ENCODE results near the gene GPS2.

Gene GPS2

DNA sequence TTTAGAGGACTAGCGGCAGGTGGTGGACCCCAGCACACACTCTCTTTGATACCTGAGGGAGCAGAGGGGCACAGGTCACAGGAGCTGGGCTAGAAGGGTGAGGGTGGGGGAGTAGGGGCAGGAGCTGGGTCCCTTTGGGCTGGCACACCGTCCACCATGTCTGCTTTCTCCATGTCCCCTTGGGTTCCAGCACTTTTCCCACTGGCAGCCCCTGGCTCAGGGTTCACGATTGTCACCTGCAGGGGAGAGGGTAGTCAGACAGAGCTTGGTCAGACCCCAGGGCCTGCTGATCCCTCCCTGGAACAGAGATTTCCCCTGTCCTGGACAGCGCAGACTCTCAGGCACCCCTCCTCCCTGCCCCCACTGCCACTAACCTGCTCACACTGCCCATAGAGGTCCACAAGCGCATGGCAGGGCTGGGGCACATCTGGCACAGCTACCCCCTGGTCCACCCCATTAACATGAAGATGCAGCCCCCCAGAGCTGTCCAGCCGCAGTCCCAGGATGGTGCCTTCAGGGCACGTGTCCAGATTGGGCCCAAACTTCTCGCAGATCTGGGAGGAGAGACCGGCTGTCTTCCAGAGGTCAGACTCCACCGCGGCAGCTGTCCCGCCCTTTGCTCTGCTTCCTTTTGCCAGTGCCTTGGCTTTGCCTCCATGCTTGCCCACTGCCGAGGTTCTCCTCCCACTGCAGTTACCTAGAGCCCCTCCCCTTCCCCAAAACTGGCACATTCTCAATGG, 3.1 kb upstream of the GPS2 start:
- no peak for DNase-seq

DNA sequence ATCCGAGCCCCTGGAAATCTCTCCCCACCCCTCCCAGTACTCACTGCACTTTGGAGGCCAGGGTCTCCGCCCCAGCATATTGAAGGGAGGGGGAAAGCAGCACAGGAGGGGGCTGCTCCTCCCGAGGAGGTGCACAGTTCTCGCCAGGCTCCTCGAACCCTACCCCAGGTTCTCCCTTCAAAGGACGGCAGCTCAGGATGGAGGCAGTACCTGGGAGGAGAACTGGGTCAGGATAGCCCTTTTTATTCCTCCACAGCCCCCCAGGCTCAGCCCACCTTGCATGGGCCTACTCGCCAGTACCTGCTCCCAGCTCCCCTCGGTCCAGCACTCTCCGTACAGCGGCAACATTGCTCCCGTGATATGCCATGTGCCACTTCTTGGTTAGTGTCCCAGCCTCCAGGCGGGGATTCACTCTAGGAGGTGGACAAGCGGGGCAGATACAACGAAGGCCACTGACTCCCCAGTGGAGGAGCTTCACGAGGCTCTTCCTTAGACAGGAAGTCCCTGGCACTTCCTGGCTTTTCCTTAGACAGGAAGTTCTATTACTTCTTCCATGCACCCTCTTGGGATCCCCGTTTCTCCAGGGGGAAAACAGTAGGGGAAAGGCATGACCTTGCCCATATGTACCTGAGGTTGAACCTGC, 2.1 kb upstream of the GPS2 start:
- no peak for DNase-seq

DNA sequence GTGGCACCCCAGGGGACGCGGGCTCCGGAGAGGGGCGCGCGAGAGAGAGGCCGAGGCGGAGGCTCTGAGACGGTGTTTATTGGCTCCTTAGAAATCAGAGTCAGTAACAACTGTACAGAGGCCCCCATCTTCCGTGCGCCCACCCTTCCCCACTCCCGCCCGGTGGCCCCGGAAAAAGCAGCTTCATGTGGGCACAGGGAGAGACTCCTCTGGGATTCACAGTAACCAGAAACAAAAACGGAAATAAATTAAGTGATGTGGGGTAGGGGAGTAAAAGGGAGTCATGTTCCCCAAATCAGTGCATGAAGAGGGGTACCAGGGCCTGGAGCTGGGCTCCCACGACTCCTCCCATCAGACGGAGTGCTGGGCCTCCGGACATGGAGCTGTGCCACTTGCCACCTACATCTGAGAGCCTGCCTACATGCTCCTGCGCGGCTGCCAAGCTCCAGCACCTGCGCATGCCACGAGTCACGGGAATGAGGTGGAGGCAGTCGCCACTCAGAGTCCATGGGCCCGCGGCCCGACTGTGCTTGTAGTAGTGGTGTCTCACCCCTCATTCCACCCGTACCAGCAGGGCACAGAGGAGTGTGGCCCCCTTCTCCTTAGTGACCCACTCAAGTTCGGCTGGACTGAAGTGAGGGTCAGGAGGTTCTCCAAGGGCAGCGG, 543 bp upstream of the GPS2 start:
- DNase-seq, result peak in 4 of 56 donors; percentile 9 to 33 (median 22)

GRCh38 chr17:7313890-7314718, 1.1 kb downstream of the GPS2 start:
- no peak for DNase-seq

DNA sequence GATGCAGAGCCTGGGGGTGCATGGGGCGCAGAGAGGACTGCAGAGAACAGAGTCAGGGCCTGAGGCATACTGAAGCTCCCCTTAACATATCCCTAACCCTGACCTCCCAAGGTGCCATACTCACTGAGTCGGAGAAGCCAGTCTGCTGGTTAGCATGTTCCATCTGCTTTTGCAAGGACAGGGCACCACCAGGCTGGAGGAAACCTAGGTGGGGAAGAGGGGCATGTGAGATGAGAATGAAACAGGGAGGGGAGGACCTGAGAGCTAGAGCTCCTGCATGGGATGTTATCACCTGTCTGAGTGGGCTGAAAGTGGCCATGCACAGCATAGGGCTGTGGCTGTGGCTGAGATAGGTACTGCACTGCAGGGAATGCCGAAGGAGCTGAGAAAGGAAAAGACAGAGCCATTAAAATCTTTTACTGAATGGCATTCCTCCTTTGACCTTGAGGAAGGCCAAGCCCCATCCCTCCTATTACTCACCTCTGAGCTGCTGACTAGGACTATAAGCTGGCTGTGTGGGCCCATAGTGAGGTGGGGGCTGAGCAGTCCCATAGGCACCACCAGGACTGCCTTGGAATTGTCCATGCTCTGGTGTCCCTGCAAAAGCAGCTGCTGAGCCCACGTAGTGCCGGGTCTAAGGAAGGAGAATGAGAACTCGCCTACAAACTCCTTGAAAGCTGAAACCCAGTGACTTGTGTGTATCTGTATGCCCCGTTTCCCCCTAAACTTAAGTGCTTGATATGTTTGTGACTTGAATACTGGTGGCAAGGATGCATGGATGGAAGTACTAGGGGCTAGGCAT, 1.9 kb downstream of the GPS2 start:
- DNase-seq, result no peak

- no peak for DNase-seq
These were observed 2.6 kb downstream of the GPS2 start for GRCh38 chr17:7312432-7313087.

- no peak for DNase-seq
These were observed 4.0 kb downstream of the GPS2 start for GRCh38 chr17:7311110-7311705.

DNA sequence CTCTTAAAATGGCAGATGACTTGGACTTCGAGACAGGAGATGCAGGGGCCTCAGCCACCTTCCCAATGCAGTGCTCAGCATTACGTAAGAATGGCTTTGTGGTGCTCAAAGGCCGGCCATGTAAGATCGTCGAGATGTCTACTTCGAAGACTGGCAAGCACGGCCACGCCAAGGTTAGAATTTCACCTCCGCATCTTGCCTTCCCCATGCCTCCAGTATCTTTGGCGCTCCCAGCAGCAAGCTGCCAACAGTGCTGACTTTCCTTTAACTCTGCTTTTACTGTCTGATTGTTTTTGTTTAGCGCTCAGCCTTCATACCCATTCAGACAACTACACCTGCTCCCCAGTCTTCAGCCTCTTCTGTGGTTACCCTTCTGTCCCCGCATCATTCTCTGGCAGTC, 5.5 kb downstream of the GPS2 start:
- DNase-seq, result no peak

DNA sequence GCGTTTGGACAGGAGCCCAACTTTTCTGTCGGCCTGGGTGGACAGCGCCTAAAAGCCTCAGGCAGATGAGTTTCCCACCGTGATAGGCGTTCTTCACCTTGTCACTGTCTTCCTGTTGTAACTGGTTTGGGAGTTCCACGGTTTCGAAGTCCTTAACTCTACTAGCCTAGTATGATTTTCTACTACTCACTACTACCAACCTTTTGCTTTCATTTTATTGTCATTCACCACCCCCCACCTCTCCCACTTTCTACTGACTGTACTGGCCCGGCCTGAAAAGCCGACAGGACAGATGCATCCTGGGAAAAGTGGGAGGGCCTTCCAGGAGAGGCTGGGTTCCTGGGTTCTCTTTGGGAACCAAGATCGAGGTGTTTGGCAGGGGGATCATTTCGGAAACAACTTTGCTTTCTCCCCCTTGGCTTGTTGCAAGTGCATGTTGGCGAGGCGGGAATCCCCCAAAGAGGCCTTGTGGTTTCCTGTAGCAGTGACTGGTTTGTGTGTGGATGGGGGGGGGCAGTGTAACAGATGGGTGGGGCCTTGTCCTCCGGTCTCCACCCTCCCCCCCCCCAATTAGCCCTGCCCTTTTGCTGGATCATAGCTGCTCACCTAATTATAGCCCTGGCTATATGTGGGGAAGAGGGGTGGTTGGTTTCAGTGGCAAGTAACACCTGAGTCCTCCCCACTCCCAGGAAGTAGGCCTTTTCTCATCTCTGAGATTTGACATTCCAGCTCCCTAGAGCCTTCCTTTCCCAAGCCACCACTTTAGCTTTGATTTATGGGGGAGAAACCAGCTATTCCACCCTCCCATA, 6.3 kb downstream of the GPS2 start:
- peak in 32 of 56 donors; percentile 7 to 58 (median 31) for DNase-seq

- peak in 13 of 56 donors; percentile 24 to 69 (median 53) for DNase-seq
These were observed 7.2 kb downstream of the GPS2 start for GRCh38 chr17:7307686-7308624.

DNA sequence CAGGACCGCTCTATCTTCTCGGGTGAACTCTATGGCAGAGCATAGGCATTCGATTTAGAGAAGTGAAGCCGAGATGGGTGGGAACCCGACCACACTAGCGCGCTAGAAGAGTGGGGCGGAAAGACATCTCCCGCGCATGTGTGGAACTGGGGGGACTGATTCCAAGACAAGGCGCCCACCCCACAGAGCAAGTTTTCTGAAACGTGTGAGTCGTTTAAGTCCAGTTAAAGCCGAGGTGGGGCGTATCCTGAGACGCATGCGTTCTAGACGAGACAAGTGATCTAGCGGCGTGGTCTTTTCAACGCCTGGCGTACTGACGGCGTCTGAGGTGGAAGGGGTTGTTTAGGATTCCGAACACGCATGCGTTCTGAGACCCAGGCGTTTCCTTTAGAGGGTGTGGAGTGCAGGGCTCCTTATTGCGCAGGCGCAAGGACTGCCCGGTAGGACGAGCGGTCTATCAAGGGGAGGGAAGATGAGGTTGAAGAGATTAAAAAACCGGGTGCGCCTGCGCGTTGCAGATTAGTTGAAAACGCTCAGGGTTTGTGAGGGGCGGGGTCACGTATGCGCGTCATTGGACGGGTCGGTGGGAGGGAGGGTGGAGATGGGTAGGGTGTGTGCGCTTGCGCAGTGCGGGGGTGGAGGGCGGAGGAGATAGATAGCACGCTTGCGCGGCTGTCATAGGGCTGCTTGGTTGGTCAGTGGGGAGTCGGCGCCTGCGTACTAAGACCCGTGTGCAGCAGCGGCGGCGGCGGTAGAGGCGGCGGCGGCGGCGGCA, 8.1 kb downstream of the GPS2 start, which contains the start of gene EIF5A:
TSS of gene EIF5A (plus strand) at position 718 of the 775 bp plus-strand sequence. CDS start 2,008 bp downstream, outside the sequence.
- DNase-seq, result peak; percentile 69 to 100 (median 99)

GRCh38 chr17:7304179-7304578, 11.0 kb downstream of the GPS2 start:
- DNase-seq, result no peak

DNA sequence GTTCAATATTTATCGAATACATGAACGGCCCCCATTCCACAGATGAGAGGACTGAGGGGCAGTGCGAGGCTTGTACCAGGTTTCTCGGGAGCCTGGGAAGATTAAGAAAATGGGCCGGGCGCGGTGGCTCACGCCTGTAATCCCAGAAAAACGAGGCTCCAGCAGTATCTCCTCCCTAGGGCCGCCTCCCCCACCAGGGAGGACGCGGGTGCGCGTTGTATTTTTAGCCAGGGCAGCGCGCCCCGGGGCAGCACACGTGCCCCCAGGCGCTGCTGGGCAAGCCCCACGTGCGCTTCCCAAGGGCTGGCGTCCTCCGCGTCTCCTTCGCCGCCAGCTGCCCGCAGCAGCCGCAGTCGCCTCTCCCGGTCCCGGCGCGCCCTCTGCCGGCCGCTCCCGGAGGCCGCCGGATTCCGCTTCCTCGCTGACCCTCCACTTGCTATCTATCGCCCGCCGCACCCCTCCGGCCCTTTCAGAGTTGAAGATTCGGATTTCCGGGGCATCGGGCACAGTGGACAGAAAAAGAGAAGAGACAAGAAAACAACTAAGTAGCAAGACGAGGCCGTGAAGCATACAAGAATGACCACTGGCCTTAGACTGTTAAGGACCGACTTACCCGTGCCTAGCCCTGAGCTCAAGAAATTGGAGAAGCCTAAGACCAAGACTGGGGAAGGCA, 18.8 kb downstream of the GPS2 start:
- peak in 44 of 56 donors; percentile 12 to 83 (median 57) for DNase-seq

DNA sequence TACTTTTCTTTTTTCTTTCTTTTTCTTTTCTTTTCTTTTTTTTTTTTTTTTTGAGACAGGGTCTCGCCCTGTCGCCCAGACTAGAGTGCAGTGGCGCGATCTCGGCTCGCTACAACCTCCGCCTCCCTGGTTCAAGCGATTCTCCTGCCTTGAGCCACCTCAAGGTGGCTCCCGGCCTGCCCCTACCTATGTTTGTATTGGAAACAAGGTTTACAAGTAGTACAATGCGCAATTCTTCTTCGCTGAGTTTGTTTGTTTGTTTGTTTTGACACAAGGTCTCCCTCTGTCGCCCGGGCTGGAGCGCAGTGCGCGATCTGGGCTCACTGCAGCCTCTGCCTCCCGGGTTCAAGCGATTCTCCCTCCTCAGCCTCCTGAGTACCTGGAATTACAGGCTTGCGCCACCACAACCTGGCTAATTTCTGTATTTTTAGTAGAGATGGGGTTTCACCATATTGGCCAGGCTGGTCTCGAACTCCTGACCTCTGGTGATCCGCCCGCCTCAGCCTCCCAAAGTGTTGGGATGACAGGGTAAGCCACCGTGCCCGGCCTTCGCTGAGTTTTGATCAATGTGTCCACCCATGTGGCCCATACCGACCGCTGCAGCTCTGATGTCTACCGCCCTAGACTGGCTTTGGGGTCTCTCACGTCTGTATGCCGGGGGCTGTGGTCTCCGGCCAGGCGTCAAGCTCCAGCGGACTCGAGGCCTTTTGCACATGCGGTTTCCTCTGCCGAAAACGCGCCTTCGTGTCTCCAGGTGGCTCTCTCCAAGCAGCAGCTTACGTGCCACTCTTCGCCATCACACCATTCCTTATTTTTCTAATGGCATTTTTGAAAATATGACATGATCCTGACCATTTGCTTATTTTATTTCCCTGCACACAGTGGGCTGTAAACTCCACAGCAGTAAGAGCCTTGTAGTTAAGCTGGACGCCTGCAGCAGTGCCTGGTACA, 19.7 kb downstream of the GPS2 start:
- DNase-seq, result no peak
